Immature natural killer cell (primary cell): ENCODE measurements around the gene ANKRD40. TPM values are rescaled to one million over a fixed set of nuclear protein-coding genes. Genes with fewer than 3 reads are reported as not detected.

Source experiments
- DNase-seq, 3 donors: peaks; one replicate each; pipeline ENCODE4 v3.0.0; 2022; ENCODE audit warnings: mixed read lengths in 1 of 3
- H3K27ac Mint-ChIP-seq, 6 donors: one replicate each; pipeline ENCODE4 v1.8.0; 2020; ENCODE audit warnings: mixed read lengths in 6 of 6, mild to moderate bottlenecking in 5 of 6, inconsistent platforms in 4 of 6, moderate library complexity in 3 of 6
- H3K27me3 Mint-ChIP-seq, 3 donors: one replicate each; pipeline ENCODE4 v1.8.0; 2020 to 2021; ENCODE audit warnings: low read depth in 3 of 3, mild to moderate bottlenecking in 3 of 3, mixed read lengths in 3 of 3, moderate library complexity in 3 of 3, inconsistent platforms in 1 of 3
- H3K36me3 Mint-ChIP-seq, 3 donors: one replicate each; pipeline ENCODE4 v1.8.0; 2020; ENCODE audit warnings: mixed read lengths in 3 of 3, inconsistent platforms in 2 of 3, mild to moderate bottlenecking in 2 of 3
- H3K4me1 Mint-ChIP-seq, 2 donors: one replicate each; pipeline ENCODE4 v1.8.0; 2020; ENCODE audit warnings: inconsistent platforms in 2 of 2, mild to moderate bottlenecking in 2 of 2, mixed read lengths in 2 of 2, moderate library complexity in 1 of 2
- H3K4me3 Mint-ChIP-seq, 5 donors: one replicate each; pipeline ENCODE4 v1.8.0; 2020; ENCODE audit warnings: mild to moderate bottlenecking in 5 of 5, mixed read lengths in 5 of 5, inconsistent platforms in 3 of 5, moderate library complexity in 3 of 5
- H3K9me3 Mint-ChIP-seq, 6 donors: one replicate each; pipeline ENCODE4 v1.8.0; 2020; ENCODE audit warnings: mild to moderate bottlenecking in 6 of 6, mixed read lengths in 6 of 6, inconsistent platforms in 4 of 6, moderate library complexity in 3 of 6
- polyA plus RNA-seq, 3 donors: library from polyadenylated mRNA; unstranded; fragments of 300-500 nt; fragmentation: Illumina TruSeq; gene quantifications; one replicate each; pipeline ENCODE4 v1.2.3, GENCODE V29; 2021

The ANKRD40 gene
- polyA plus RNA-seq, 3 donors from 2014 or later = 2.3 to 6.8 (median 4.0) TPM

GRCh38 chr17:50697663-50698272 lies 9.9 kb downstream of the ANKRD40 start:
- Mint-ChIP-seq H3K27ac (peak overlapping the region in 1 of 6 donors; percentile 71), H3K36me3 (peaks cover 4 to 56% (median 37%) of the 10 kb centered on the region in 3 donors), H3K4me1 (peaks cover 10 to 23% of the 10 kb centered on the region in 2 donors), H3K9me3 (no peaks in the 10 kb centered on the region), H3K27me3 (no peaks in the 10 kb centered on the region), H3K4me3 (no peak overlapping the region)
- no peak for DNase-seq

- no peak overlapping the region for H3K4me3 Mint-ChIP-seq
- H3K27ac Mint-ChIP-seq = peak overlapping the region in 3 of 6 donors; percentile 22 to 72 (median 26)
- H3K27me3 Mint-ChIP-seq = no peaks in the 10 kb centered on the region
- peaks cover 8 to 18% of the 10 kb centered on the region in 2 donors for H3K4me1 Mint-ChIP-seq
- H3K36me3 Mint-ChIP-seq = peaks cover 4 to 61% (median 42%) of the 10 kb centered on the region in 3 donors
- no peak for DNase-seq
- no peaks in the 10 kb centered on the region for H3K9me3 Mint-ChIP-seq
These were observed 10.7 kb downstream of the ANKRD40 start for GRCh38 chr17:50697062-50697461.

DNA sequence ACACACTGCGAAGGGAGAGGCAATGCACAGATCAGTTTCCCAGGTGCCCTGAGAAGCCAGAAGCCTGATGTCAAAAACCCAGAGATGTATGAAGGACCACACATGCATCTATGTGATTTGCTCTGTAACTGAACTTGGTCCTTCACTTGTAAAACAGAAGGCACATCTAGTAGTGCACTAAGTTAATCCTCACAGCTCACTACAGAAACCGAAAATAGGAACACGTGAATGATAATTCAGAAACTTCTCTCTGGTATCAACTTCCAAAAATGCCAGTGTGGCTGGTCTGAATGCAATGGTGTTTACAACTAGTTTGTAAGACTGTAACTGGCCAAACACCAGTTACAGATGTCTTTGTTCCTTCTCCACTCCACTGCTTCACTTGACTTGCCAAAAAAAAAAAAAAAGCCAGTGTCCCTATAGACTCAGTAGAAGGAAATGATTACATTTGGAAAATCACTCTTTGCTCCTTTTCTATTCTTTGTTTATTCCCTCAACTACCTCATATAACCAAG lies 11.3 kb downstream of the ANKRD40 start:
- H3K4me3 Mint-ChIP-seq = no peak overlapping the region
- peaks cover 4 to 61% (median 42%) of the 10 kb centered on the region in 3 donors for H3K36me3 Mint-ChIP-seq
- H3K27ac Mint-ChIP-seq = no peak overlapping the region
- no peaks in the 10 kb centered on the region for H3K9me3 Mint-ChIP-seq
- H3K4me1 Mint-ChIP-seq = peaks cover 3 to 11% of the 10 kb centered on the region in 2 donors
- no peak for DNase-seq
- H3K27me3 Mint-ChIP-seq = no peaks in the 10 kb centered on the region

DNA sequence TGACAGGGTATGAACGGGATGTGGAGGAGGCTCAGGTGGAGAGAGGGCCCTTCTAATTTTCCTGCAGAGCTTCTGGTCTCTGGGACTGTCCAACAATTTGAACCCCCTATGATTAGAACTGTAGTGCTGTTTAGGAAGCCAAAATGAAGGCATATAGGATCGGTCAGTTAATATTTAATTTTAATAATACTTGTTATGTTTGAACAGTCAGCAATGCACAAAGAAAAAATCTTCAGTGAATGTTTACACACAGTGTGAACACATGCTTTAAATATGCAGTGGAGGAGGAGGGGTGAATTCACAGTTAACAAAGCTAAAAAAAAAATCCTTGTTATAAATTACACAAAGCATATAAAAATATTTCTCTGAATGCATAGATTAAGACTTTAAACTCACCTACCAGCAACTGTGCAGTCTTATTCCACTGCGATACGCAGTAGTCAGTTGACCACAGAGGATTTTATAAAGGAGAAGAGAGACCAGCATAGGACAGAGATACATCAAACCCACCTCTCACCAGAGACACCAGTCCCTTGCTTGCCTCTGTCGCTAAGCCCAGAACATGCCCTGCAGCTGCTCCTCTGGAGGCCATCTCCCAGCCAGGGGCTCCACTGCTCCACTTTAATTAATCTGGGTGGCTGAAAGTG lies 14.6 kb downstream of the ANKRD40 start:
- H3K27ac Mint-ChIP-seq = no peak overlapping the region
- no peak for DNase-seq
- no peaks in the 10 kb centered on the region for H3K9me3 Mint-ChIP-seq
- H3K4me1 Mint-ChIP-seq = peaks cover 0 to 6% of the 10 kb centered on the region in 2 donors
- H3K36me3 Mint-ChIP-seq = peaks cover 4 to 46% (median 28%) of the 10 kb centered on the region in 3 donors
- peaks cover 0 to 2% (median 0%) of the 10 kb centered on the region in 3 donors for H3K27me3 Mint-ChIP-seq
- no peak overlapping the region for H3K4me3 Mint-ChIP-seq

DNA sequence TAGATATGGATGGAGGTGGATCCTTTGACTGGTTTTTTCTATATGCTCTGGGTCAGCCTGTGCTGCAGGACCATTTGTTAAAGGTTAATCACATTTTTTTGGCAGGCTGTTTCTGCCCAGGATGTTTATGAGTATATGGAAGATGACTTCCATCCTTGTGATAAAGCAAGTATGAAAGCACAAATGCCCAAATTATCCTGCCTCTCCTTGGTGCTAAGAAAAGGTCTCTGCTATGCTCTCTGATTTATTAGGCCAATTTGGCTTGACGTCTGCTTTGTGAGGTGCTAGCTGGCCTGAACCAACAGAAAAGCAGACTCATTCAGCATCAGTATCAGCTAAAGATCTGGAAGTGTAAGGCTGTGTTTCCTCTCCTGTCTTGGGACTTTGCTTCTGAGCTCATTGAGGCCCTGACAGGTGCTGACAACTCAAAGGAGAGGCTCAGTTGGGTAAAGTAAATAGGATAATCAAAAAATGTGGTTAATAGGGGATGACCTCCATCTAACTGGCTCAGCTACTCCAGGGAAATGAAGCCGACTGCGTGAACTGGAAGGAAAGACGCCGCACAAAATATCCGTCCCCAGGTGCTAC lies 15.2 kb downstream of the ANKRD40 start:
- peak overlapping the region in 1 of 6 donors; percentile 43 for H3K27ac Mint-ChIP-seq
- H3K4me3 Mint-ChIP-seq = no peak overlapping the region
- peaks cover 4 to 40% (median 28%) of the 10 kb centered on the region in 3 donors for H3K36me3 Mint-ChIP-seq
- H3K4me1 Mint-ChIP-seq = peaks cover 0 to 6% of the 10 kb centered on the region in 2 donors
- peaks cover 0 to 2% (median 0%) of the 10 kb centered on the region in 3 donors for H3K27me3 Mint-ChIP-seq
- H3K9me3 Mint-ChIP-seq = no peaks in the 10 kb centered on the region
- no peak for DNase-seq

GRCh38 chr17:50691550-50692447 lies 15.9 kb downstream of the ANKRD40 start:
- Mint-ChIP-seq H3K4me1 (peaks cover 0 to under 1% of the 10 kb centered on the region in 2 donors), H3K27ac (peak overlapping the region in 1 of 6 donors; percentile 43), H3K27me3 (peaks cover 0 to 2% (median 0%) of the 10 kb centered on the region in 3 donors), H3K9me3 (no peaks in the 10 kb centered on the region), H3K4me3 (no peak overlapping the region), H3K36me3 (peaks cover 4 to 33% (median 22%) of the 10 kb centered on the region in 3 donors)
- DNase-seq = no peak

DNA sequence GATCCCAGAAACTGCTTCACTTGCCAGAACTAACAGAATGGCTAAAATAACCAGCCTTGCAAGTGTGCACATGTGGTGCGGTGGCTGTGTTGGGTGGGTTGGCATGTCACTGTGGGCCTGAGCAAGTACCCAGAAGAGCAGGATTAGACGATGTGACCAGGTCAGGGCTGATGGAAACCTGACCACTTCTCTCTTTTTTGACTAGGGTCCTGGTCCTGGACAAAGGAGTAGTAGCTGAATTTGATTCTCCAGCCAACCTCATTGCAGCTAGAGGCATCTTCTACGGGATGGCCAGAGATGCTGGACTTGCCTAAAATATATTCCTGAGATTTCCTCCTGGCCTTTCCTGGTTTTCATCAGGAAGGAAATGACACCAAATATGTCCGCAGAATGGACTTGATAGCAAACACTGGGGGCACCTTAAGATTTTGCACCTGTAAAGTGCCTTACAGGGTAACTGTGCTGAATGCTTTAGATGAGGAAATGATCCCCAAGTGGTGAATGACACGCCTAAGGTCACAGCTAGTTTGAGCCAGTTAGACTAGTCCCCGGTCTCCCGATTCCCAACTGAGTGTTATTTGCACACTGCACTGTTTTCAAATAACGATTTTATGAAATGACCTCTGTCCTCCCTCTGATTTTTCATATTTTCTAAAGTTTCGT lies 16.7 kb downstream of the ANKRD40 start:
- Mint-ChIP-seq H3K9me3 (no peaks in the 10 kb centered on the region), H3K27me3 (peaks cover 0 to 4% (median 0%) of the 10 kb centered on the region in 3 donors), H3K4me1 (no peaks in the 10 kb centered on the region), H3K27ac (no peak overlapping the region), H3K36me3 (peaks cover 4 to 27% (median 19%) of the 10 kb centered on the region in 3 donors), H3K4me3 (no peak overlapping the region)
- no peak for DNase-seq

DNA sequence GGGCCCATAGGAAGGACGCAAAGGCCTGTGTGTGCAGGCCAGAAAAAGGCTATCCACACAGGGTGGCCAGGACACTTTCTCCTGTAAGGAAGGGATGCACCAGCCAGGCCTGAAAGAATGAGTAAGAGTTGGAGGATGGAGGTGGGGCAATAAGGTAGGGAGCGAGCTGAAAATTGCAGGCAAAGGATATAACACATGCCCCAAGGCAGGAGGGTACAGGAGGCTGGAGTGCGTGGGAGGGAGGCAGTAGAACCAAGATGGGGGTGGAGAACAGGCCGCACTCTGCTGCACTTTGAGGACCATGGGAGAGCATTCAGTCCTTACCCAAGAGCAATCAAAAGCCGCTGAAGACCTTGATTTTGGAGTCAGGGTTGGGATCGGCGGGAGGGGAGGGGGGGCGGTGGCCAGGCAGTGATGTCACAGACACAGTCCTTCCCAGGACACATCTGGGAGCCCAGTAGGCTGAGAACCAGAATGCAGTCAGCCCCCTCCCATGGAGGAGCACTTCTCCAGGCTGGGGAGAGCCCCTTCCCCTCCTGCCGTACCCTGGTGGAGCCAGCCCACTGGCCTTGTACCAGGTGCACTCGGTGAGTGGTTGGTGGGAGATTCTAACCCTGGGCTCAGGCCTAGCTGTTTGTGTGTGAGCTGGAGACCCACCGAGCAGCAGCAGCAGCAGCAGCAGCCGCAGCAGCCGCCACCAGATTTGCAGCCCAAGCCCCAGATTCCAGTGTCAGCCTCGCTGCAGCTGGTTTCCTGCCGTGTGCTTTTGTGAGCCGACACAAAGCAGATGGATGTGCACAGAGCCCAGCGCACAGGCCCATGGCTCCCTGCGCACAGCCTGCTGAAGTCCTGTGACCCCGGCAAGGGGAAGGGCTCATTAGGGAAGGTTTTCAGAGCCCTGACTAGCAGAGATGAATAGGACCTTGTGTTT lies 17.5 kb downstream of the ANKRD40 start:
- Mint-ChIP-seq H3K27me3 (peaks cover 0 to 8% (median 0%) of the 10 kb centered on the region in 3 donors), H3K4me1 (no peaks in the 10 kb centered on the region), H3K4me3 (no peak overlapping the region), H3K9me3 (no peaks in the 10 kb centered on the region), H3K27ac (no peak overlapping the region), H3K36me3 (peaks cover 4 to 20% (median 12%) of the 10 kb centered on the region in 3 donors)
- no peak for DNase-seq

DNA sequence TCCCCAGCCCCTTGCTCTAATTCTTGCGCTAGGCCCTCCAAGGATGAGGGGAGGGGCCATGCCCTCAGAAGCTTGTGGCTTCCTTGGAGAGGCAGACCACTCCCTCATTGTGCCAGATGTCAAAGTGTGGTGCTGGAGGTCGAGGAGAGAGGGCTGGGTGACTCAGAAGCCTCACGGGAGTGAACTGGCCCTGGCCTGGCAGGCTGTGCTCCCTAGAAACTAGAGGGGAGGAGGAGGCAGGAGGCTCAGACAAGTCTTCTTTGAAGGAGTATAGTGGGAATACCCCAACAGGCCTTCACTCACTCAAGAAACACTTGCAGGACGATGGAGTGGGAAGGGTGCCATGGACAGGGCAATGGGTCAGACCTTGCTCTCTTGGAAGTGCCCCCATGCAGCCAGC lies 18.5 kb downstream of the ANKRD40 start:
- no peak overlapping the region for H3K27ac Mint-ChIP-seq
- H3K36me3 Mint-ChIP-seq = peaks cover 0 to 13% (median 8%) of the 10 kb centered on the region in 3 donors
- H3K9me3 Mint-ChIP-seq = no peaks in the 10 kb centered on the region
- H3K4me3 Mint-ChIP-seq = no peak overlapping the region
- H3K27me3 Mint-ChIP-seq = peaks cover 0 to 8% (median 0%) of the 10 kb centered on the region in 3 donors
- H3K4me1 Mint-ChIP-seq = no peaks in the 10 kb centered on the region
- DNase-seq = no peak

- no peaks in the 10 kb centered on the region for H3K9me3 Mint-ChIP-seq
- H3K27me3 Mint-ChIP-seq = peaks cover 0 to 8% (median 0%) of the 10 kb centered on the region in 3 donors
- no peak overlapping the region for H3K27ac Mint-ChIP-seq
- DNase-seq = no peak
- H3K36me3 Mint-ChIP-seq = peaks cover 0 to 9% (median 7%) of the 10 kb centered on the region in 3 donors
- no peak overlapping the region for H3K4me3 Mint-ChIP-seq
- H3K4me1 Mint-ChIP-seq = no peaks in the 10 kb centered on the region
These were observed 19.5 kb downstream of the ANKRD40 start for GRCh38 chr17:50688245-50688644.

DNA sequence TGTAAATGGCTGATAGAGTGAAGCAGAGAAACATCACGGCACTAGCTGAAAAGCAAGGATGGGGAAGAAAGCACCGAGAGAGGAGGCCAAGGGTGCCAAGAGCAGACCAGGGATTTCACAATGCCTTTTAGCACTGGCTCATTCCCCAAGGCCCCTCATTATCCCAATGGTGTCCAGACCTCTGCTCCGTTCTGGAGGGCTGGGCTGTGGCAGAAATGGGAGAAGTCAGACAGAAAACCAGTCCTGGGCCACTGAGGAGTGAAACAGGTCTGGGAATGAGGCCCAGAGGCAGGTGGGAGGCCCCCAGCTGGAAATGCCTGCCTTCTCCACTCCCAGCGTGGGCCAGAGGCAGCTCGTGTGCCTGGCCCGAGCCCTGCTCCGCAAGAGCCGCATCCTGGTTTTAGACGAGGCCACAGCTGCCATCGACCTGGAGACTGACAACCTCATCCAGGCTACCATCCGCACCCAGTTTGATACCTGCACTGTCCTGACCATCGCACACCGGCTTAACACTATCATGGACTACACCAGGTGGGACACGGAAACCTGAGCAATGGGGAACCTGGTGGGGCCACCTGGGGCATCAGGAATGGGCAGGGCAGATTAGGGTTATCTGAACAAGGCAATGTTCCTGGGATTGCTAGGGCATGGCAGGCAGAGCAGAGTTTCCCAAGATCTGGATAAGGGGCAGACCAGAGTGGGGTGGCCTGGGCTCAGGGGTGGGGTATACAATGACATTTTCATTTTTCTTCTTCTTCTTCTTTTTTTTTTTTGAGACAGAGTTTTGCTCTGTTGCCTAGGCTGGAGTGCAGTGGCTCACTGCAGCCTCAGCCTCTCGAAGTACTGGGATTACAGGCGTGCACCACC lies 20.3 kb downstream of the ANKRD40 start:
- Mint-ChIP-seq H3K36me3 (peaks cover 0 to 2% (median 1%) of the 10 kb centered on the region in 3 donors), H3K4me3 (no peak overlapping the region), H3K27ac (no peak overlapping the region), H3K9me3 (no peaks in the 10 kb centered on the region), H3K27me3 (peaks cover 0 to 8% (median 0%) of the 10 kb centered on the region in 3 donors), H3K4me1 (no peaks in the 10 kb centered on the region)
- DNase-seq = no peak
